Neural cell (in vitro differentiated cells): Measurements from ENCODE around the gene CBL.

Source experiments
- CTCF ChIP-seq: fragments of 450-650 bp; IDR thresholded peaks from 2 replicates; pipeline ENCODE4 v1.5.1; 2014; ENCODE audit warnings: antibody characterized with exemption, mild to moderate bottlenecking, moderate library complexity; ENCODE audit not compliant: poor library complexity, severe bottlenecking
- EZH2 ChIP-seq: fragments of 200-600, 300-800 bp; shearing (Covaris generic), sonication (generic); IDR thresholded peaks from 2 replicates; pipeline ENCODE4 v1.6.1; 2014; ENCODE audit warnings: antibody characterized with exemption, low read length, borderline replicate concordance, mild to moderate bottlenecking; ENCODE audit not compliant: insufficient read depth, poor library complexity, severe bottlenecking
- MXI1 ChIP-seq: fragments of 450-650 bp; conservative IDR thresholded peaks from 2 replicates; pipeline ENCODE4 v1.6.1; 2014; ENCODE audit warnings: antibody characterized with exemption, mild to moderate bottlenecking; ENCODE audit not compliant: poor library complexity, severe bottlenecking
- POLR2AphosphoS5 ChIP-seq: IDR thresholded peaks from 2 replicates; pipeline ENCODE4 v1.6.1; 2012
- RAD21 ChIP-seq: fragments of 450-650 bp; conservative IDR thresholded peaks from 2 replicates; pipeline ENCODE4 v1.6.1; 2014; ENCODE audit warnings: antibody characterized with exemption, mild to moderate bottlenecking, moderate library complexity
- TAF1 ChIP-seq: IDR thresholded peaks from 2 replicates; pipeline ENCODE4 v1.6.1; 2012; ENCODE audit warnings: low read depth

- no peak for TF ChIP-seq CTCF
- TF ChIP-seq MXI1, result no peak
- TF ChIP-seq TAF1, result no peak
- TF ChIP-seq RAD21, result no peak
- no peak for TF ChIP-seq EZH2
- no peak for TF ChIP-seq POLR2AphosphoS5
Measured at GRCh38 chr11:119284344-119285157, 78.4 kb downstream of the CBL start.
